ENCODE data around the gene NAB1. TPM values are rescaled to one million over a fixed set of nuclear protein-coding genes. Genes with fewer than 3 reads are reported as not detected.

Gene NAB1
- total RNA-seq, 1 donor from 2014 or later = 44.9 TPM

DNA sequence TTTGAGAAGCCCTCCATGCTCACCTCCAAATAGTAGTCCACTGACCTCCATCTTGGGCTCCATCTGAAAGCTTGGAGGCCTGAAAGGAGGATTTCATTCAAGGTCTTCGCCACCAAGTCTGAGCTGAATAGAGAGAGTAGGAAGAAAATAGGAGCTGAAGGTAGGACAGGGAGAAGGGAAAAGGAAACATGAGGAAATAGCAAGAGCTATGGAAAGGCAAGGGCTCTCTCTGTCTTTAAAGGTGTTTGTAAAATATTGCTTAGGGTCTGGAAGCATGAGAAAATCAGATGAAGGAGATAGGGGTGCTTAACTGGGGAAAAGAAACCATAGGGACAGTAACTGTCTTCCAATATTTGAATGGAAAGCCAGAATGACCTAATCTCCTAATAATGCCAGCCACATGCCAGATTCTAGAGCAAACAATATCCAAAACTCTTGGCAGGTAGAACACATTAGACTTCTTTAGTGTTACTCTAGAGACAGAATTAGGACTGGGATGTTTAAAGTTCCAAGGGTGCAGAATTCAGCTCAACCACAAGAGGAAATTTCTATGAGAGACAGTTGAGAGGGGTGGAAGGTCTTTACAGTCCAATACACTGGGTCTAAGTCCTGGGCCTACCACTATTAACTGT, 67.4 kb downstream of the NAB1 start:
- no peak for DNase-seq (ENCODE audit: low spot score)
- no peak overlapping the region for H3K4me3 Mint-ChIP-seq (ENCODE audit: unreplicated experiment)
- peaks cover 11% of the 10 kb centered on the region for H3K4me1 Mint-ChIP-seq (ENCODE audit: unreplicated experiment)
- H3K27ac Mint-ChIP-seq (ENCODE audit: unreplicated experiment) = no peak overlapping the region
- no peaks in the 10 kb centered on the region for H3K36me3 Mint-ChIP-seq (ENCODE audit: low read depth, unreplicated experiment)
- H3K9me3 Mint-ChIP-seq (ENCODE audit: unreplicated experiment) = no peaks in the 10 kb centered on the region
- TF ChIP-seq, protein P1, sequence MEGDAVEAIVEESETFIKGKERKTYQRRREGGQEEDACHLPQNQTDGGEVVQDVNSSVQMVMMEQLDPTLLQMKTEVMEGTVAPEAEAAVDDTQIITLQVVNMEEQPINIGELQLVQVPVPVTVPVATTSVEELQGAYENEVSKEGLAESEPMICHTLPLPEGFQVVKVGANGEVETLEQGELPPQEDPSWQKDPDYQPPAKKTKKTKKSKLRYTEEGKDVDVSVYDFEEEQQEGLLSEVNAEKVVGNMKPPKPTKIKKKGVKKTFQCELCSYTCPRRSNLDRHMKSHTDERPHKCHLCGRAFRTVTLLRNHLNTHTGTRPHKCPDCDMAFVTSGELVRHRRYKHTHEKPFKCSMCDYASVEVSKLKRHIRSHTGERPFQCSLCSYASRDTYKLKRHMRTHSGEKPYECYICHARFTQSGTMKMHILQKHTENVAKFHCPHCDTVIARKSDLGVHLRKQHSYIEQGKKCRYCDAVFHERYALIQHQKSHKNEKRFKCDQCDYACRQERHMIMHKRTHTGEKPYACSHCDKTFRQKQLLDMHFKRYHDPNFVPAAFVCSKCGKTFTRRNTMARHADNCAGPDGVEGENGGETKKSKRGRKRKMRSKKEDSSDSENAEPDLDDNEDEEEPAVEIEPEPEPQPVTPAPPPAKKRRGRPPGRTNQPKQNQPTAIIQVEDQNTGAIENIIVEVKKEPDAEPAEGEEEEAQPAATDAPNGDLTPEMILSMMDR (IDR thresholded peaks at IDR 0.05; ENCODE audit: unreplicated experiment) = no peak
- H3K27me3 Mint-ChIP-seq (ENCODE audit: unreplicated experiment) = peaks cover 4% of the 10 kb centered on the region

DNA sequence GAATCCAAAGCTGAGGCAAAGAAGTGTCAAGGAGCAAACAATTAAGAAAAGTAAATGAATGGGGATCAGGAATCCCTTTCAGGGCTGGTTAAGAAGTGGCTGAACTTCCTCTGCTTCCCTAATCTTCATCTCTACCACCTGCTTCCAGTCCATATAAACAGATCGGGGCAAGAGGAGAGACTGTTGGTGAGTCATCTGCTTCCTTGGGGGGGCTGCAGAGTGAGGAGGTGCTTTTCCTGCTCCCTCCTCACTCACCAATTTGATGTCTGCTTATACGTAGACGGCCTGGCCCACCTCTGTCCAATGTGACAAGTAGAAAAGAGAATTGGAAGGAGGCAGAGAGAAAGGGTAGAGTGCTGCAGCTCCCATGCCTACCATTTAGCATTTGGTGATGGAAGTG, 68.4 kb downstream of the NAB1 start:
- Mint-ChIP-seq H3K4me1 (ENCODE audit: unreplicated experiment) (peaks cover 14% of the 10 kb centered on the region), H3K27me3 (ENCODE audit: unreplicated experiment) (peaks cover 5% of the 10 kb centered on the region), H3K36me3 (ENCODE audit: low read depth, unreplicated experiment) (no peaks in the 10 kb centered on the region), H3K27ac (ENCODE audit: unreplicated experiment) (no peak overlapping the region), H3K9me3 (ENCODE audit: unreplicated experiment) (no peaks in the 10 kb centered on the region), H3K4me3 (ENCODE audit: unreplicated experiment) (no peak overlapping the region)
- no peak for DNase-seq (ENCODE audit: low spot score)
- TF ChIP-seq, protein P1 (IDR thresholded peaks at IDR 0.05; ENCODE audit: unreplicated experiment) = no peak

DNA sequence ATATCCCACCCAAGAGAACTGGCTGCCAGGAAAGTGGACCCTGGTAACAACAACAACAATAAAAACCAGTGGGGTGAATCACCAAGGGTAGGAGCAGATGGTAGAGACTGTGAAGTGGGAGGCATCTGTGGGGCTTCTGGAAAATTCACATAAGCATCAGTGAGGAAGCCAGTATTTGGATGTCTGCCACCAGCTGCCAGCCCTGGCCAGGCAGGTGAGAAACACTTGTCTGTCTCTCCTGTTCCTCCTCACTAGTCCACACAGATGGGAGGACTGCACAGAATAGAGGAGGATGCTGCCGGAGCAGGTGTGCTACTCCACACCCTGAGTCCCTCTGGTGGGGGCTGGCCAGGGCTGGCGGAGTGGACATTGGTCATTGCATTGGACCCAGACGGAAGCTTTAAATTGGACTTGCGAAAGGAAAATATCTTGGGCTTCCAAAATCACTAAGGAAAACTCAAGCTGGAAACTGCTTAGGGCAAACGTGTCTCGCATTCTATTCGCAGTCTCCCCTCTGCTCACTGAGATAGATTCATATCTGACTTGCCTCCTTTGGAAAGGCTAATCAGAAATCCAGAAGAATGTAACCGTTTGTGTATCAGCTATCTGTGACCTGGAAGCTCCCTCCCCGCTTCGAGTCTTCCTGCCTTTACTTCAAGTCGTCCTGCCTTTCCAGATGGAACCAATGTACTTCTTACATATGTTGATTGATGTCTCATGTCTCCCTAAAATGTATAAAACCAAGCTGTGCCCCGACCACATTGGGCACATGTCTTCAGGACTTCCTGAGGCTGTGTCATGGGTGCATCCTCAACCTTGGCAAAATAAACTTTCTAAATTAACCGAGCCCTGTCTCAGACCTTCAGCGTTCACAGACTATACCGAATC, 69.1 kb downstream of the NAB1 start:
- Mint-ChIP-seq H3K4me3 (ENCODE audit: unreplicated experiment) (no peak overlapping the region), H3K4me1 (ENCODE audit: unreplicated experiment) (peaks cover 16% of the 10 kb centered on the region), H3K9me3 (ENCODE audit: unreplicated experiment) (no peaks in the 10 kb centered on the region), H3K36me3 (ENCODE audit: low read depth, unreplicated experiment) (no peaks in the 10 kb centered on the region), H3K27ac (ENCODE audit: unreplicated experiment) (no peak overlapping the region), H3K27me3 (ENCODE audit: unreplicated experiment) (peaks cover 5% of the 10 kb centered on the region)
- TF ChIP-seq, protein P1 (IDR thresholded peaks at IDR 0.05; ENCODE audit: unreplicated experiment) = no peak
- DNase-seq (ENCODE audit: low spot score) = no peak

DNA sequence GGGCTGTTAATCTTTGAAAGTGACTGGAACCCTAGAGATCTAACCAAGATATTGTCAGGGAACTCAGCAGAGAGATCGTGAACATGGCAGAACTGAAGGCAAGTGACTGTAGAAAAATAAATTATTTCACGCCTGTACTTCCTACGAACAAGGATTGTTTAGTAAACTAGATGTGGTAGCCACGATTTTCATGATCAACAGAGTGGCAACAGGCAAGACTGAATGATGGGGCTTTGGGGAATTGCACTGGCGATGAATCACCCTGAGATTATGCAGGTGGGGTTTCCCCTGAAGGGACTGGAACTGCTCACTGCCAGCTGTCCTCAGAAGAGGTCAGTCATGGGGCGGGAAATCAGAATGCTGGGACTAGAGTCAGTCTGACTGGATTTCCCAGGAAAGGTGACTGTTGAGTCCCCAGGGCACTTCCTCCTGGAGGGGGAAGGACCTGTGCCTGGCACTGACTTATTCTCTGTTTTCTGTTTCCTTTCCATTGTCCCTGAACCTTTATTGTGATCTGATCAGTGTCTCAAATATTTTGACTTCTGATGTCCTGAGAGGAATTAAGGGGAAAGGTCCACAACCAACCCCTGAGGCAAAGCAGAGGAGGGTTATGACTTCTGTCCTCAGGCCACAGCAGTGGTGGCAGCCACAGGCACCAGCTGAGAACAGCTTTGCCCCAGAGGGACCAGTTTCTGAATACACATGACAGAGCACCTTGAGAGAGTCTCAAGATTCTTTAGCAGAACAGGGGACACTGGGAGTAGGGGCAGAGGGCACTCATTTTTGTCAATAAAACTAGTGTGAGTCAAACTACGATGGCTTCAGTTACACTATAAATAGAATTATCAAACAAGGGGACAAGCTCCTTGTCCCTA, 70.0 kb downstream of the NAB1 start:
- peaks cover 16% of the 10 kb centered on the region for H3K4me1 Mint-ChIP-seq (ENCODE audit: unreplicated experiment)
- H3K9me3 Mint-ChIP-seq (ENCODE audit: unreplicated experiment) = no peaks in the 10 kb centered on the region
- H3K4me3 Mint-ChIP-seq (ENCODE audit: unreplicated experiment) = no peak overlapping the region
- no peak for DNase-seq (ENCODE audit: low spot score)
- peaks cover 5% of the 10 kb centered on the region for H3K27me3 Mint-ChIP-seq (ENCODE audit: unreplicated experiment)
- H3K36me3 Mint-ChIP-seq (ENCODE audit: low read depth, unreplicated experiment) = no peaks in the 10 kb centered on the region
- TF ChIP-seq, protein P1 (IDR thresholded peaks at IDR 0.05; ENCODE audit: unreplicated experiment) = no peak
- H3K27ac Mint-ChIP-seq (ENCODE audit: unreplicated experiment) = no peak overlapping the region

Measured in endothelial cell (in vitro differentiated cells).